Chondrocyte (in vitro differentiated cells): Measurements from ENCODE around the gene SLC20A1. TPM values are rescaled to one million over a fixed set of nuclear protein-coding genes. Genes with fewer than 3 reads are reported as not detected.

Source experiments
- DNase-seq: peaks from one replicate; pipeline ENCODE4 v3.0.0; 2021; ENCODE audit warnings: mixed read lengths, low spot score
- H3K27ac Mint-ChIP-seq: one replicate; pipeline ENCODE4 v1.8.0; 2021; ENCODE audit warnings: mild to moderate bottlenecking, moderate library complexity, mixed read lengths; ENCODE audit not compliant: unreplicated experiment
- H3K27me3 Mint-ChIP-seq: 2 replicates; pipeline ENCODE4 v1.8.0; 2021; ENCODE audit warnings: low read depth, mixed read lengths
- H3K36me3 Mint-ChIP-seq: 2 replicates; pipeline ENCODE4 v1.8.0; 2021; ENCODE audit warnings: low read depth, mixed read lengths
- H3K4me1 Mint-ChIP-seq: 2 replicates; pipeline ENCODE4 v1.8.0; 2021; ENCODE audit warnings: low read depth, mild to moderate bottlenecking, mixed read lengths
- H3K4me3 Mint-ChIP-seq: one replicate; pipeline ENCODE4 v1.8.0; 2021; ENCODE audit warnings: mild to moderate bottlenecking, moderate library complexity, mixed read lengths; ENCODE audit not compliant: unreplicated experiment
- H3K9me3 Mint-ChIP-seq: 2 replicates; pipeline ENCODE4 v1.8.0; 2021; ENCODE audit warnings: low read depth, mixed read lengths
- CTCF ChIP-seq: fragments of 200-600 bp; sonication (generic); IDR thresholded peaks from 2 replicates; pipeline ENCODE4 v1.5.0; 2021; ENCODE audit warnings: antibody characterized with exemption, mild to moderate bottlenecking, moderate library complexity
- total RNA-seq: library from RNA; stranded (reverse); gene quantifications from 3 replicates; pipeline ENCODE4 v1.2.1, GENCODE V29; 2021

The SLC20A1 gene
- total RNA-seq, 1 donor from 2014 or later, result 62.2 TPM

GRCh38 chr2:112629224-112629623 is 16.5 kb upstream of the SLC20A1 start:
- H3K4me1 Mint-ChIP-seq, result peaks cover 78% of the 10 kb centered on the region

GRCh38 chr2:112629823-112630222 is 15.9 kb upstream of the SLC20A1 start:
- no peak for DNase-seq
- Mint-ChIP-seq H3K4me3 (no peak overlapping the region), H3K9me3 (no peaks in the 10 kb centered on the region), H3K4me1 (peaks cover 72% of the 10 kb centered on the region), H3K27me3 (no peaks in the 10 kb centered on the region), H3K27ac (peak overlapping the region; percentile 80), H3K36me3 (no peaks in the 10 kb centered on the region)
- no peak for TF ChIP-seq CTCF

More at GRCh38 chr2:112629224-112629623, 16.5 kb upstream of the SLC20A1 start:
- peak overlapping the region; percentile 80 for H3K27ac Mint-ChIP-seq
- no peaks in the 10 kb centered on the region for H3K9me3 Mint-ChIP-seq
- no peak for DNase-seq
- H3K36me3 Mint-ChIP-seq, result no peaks in the 10 kb centered on the region
- H3K27me3 Mint-ChIP-seq, result no peaks in the 10 kb centered on the region
- no peak for TF ChIP-seq CTCF
- H3K4me3 Mint-ChIP-seq, result no peak overlapping the region

GRCh38 chr2:112630268-112630667 is 15.5 kb upstream of the SLC20A1 start:
- H3K27ac Mint-ChIP-seq, result peak overlapping the region; percentile 91
- no peak for TF ChIP-seq CTCF
- peak overlapping the region; percentile 31 for H3K4me3 Mint-ChIP-seq
- peaks cover 70% of the 10 kb centered on the region for H3K4me1 Mint-ChIP-seq
- H3K9me3 Mint-ChIP-seq, result no peaks in the 10 kb centered on the region
- DNase-seq, result peak; percentile 19
- no peaks in the 10 kb centered on the region for H3K36me3 Mint-ChIP-seq
- no peaks in the 10 kb centered on the region for H3K27me3 Mint-ChIP-seq

GRCh38 chr2:112633708-112634107 is 12.0 kb upstream of the SLC20A1 start:
- H3K36me3 Mint-ChIP-seq, result no peaks in the 10 kb centered on the region
- H3K27me3 Mint-ChIP-seq, result no peaks in the 10 kb centered on the region
- no peak overlapping the region for H3K4me3 Mint-ChIP-seq
- TF ChIP-seq CTCF, result no peak
- H3K27ac Mint-ChIP-seq, result peak overlapping the region; percentile 61
- H3K9me3 Mint-ChIP-seq, result no peaks in the 10 kb centered on the region
- H3K4me1 Mint-ChIP-seq, result peaks cover 39% of the 10 kb centered on the region
- no peak for DNase-seq

GRCh38 chr2:112634153-112634873 is 11.4 kb upstream of the SLC20A1 start:
- H3K9me3 Mint-ChIP-seq, result no peaks in the 10 kb centered on the region
- no peaks in the 10 kb centered on the region for H3K27me3 Mint-ChIP-seq
- TF ChIP-seq CTCF, result no peak
- peaks cover 33% of the 10 kb centered on the region for H3K4me1 Mint-ChIP-seq
- DNase-seq, result peak; percentile 63
- no peak overlapping the region for H3K4me3 Mint-ChIP-seq
- H3K36me3 Mint-ChIP-seq, result no peaks in the 10 kb centered on the region
- H3K27ac Mint-ChIP-seq, result peak overlapping the region; percentile 61
